Stomach (tissue), 4 donors: ENCODE data around the gene XIRP2.

Source experiments
- EP300 ChIP-seq: sonication (generic); formaldehyde crosslinking; IDR thresholded peaks from one replicate; pipeline ENCODE4 v1.6.1; 2017; ENCODE audit warnings: antibody characterized with exemption
- POLR2A ChIP-seq, 4 donors: fragments of 450-650 bp; IDR thresholded peaks; one replicate each; pipeline ENCODE4 v1.6.1; 2016; ENCODE audit warnings: antibody characterized with exemption in 4 of 4, control low read depth in 2 of 4, mild to moderate bottlenecking in 1 of 4, moderate library complexity in 1 of 4
- POLR2AphosphoS5 ChIP-seq, 3 donors: sonication (generic); formaldehyde crosslinking; IDR thresholded peaks; one replicate each; pipeline ENCODE4 v1.6.1; 2016; ENCODE audit warnings: antibody characterized with exemption in 3 of 3
- TF ChIP-seq, protein P1 (sequence below), 7 experiments: fragments of 450-650 bp in 4 of 7; fragments of 200-600 bp in 3 of 7; sonication (generic) in 3 of 7; IDR thresholded peaks; one replicate each; pipeline ENCODE4 v1.5.1; 2016 to 2019; ENCODE audit warnings: antibody characterized with exemption in 7 of 7, control low read depth in 2 of 7, mild to moderate bottlenecking in 1 of 7

DNA sequence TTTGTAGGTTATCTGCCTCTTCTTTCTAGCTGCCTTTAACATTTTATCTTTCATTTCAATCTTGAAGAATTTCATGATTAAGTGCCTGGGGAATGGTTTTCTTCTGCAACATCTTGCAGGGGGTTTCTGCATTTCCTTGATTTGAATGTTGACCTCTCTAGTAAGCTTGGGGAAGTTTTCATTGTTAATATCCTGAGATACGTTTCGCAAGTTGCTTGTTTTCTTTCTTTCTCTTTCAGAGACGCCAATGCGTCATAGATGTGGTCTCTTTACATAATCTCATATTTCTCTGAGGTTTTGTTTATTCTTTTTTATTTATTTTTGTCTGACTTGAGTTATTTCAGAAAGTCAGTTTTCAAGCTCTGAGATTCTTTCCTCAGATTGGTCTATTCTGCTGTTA lies 225.7 kb downstream of the XIRP2 start:
- TF ChIP-seq, protein P1, sequence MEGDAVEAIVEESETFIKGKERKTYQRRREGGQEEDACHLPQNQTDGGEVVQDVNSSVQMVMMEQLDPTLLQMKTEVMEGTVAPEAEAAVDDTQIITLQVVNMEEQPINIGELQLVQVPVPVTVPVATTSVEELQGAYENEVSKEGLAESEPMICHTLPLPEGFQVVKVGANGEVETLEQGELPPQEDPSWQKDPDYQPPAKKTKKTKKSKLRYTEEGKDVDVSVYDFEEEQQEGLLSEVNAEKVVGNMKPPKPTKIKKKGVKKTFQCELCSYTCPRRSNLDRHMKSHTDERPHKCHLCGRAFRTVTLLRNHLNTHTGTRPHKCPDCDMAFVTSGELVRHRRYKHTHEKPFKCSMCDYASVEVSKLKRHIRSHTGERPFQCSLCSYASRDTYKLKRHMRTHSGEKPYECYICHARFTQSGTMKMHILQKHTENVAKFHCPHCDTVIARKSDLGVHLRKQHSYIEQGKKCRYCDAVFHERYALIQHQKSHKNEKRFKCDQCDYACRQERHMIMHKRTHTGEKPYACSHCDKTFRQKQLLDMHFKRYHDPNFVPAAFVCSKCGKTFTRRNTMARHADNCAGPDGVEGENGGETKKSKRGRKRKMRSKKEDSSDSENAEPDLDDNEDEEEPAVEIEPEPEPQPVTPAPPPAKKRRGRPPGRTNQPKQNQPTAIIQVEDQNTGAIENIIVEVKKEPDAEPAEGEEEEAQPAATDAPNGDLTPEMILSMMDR (IDR thresholded peaks at IDR 0.05), result no peak
- TF ChIP-seq POLR2AphosphoS5 (IDR thresholded peaks at IDR 0.05) (no peak), POLR2A (IDR thresholded peaks at IDR 0.05) (no peak), EP300 (no peak)
